ENCODE data around the gene MRPS14.

DNA sequence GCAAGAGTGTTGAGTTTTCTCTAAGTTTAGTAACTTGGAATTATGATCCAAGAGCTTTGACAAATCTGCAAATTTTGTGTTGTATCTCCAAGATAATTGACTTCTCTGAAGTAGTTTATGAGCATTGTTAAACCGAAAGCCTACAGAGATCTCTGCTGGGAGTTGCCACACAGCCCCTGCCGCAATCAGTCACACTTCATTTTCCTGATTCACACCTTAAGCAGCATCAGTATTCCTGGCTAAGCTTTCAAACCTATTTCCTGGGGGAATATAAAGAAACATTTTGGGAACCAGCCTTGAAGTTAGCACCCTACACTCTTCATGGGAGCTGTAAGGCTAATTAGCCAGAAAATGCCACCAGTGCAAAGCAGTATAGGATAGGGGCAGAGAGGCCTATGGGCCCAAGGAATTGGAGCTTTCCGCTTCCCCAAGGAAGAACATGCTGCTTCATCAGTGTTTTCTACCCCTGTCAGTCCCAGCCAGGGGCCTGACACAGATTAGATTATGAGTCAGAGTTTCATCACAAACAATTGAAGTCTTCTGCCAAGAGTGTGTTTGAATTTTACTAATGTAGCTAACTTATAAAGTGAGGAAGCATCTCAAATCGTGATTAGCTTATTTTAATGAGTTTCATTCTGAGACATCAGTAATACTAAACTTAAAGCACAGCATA lies 46.7 kb downstream of the MRPS14 start:
- TF ChIP-seq, protein P1, sequence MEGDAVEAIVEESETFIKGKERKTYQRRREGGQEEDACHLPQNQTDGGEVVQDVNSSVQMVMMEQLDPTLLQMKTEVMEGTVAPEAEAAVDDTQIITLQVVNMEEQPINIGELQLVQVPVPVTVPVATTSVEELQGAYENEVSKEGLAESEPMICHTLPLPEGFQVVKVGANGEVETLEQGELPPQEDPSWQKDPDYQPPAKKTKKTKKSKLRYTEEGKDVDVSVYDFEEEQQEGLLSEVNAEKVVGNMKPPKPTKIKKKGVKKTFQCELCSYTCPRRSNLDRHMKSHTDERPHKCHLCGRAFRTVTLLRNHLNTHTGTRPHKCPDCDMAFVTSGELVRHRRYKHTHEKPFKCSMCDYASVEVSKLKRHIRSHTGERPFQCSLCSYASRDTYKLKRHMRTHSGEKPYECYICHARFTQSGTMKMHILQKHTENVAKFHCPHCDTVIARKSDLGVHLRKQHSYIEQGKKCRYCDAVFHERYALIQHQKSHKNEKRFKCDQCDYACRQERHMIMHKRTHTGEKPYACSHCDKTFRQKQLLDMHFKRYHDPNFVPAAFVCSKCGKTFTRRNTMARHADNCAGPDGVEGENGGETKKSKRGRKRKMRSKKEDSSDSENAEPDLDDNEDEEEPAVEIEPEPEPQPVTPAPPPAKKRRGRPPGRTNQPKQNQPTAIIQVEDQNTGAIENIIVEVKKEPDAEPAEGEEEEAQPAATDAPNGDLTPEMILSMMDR (IDR thresholded peaks at IDR 0.05; ENCODE audit: low read depth, low read length, poor library complexity, severe bottlenecking) = no peak
- no peak for TF ChIP-seq EZH2phosphoT487 (IDR thresholded peaks at IDR 0.05; ENCODE audit: borderline replicate concordance, low read length)
